Mesenchymal stem cell (in vitro differentiated cells and primary cell): ENCODE measurements around the gene BIRC6.

Source experiments
- DNase-seq: peaks from one replicate; pipeline ENCODE4 v3.0.0-alpha.2; 2013
- H2AFZ ChIP-seq: one replicate; pipeline ENCODE4 v1.6.1; 2013; ENCODE audit warnings: low read depth, mild to moderate bottlenecking, control low read depth, inconsistent platforms, low read length, moderate library complexity
- H2AK5ac ChIP-seq: 2 replicates; pipeline ENCODE4 v1.6.1; 2013; ENCODE audit warnings: low read length, moderate library complexity, mild to moderate bottlenecking, inconsistent platforms; ENCODE audit not compliant: severe bottlenecking
- H2BK120ac ChIP-seq: one replicate; pipeline ENCODE4 v1.6.1; 2013; ENCODE audit warnings: low read depth, mild to moderate bottlenecking, inconsistent platforms, low read length, moderate library complexity
- H2BK12ac ChIP-seq, 2 experiments: one replicate each; pipeline ENCODE4 v1.6.1; 2013; ENCODE audit warnings: inconsistent platforms in 2 of 2, low read length in 2 of 2, mild to moderate bottlenecking in 2 of 2, moderate library complexity in 2 of 2, control low read depth in 1 of 2
- H2BK15ac ChIP-seq: one replicate; pipeline ENCODE4 v1.6.1; 2013; ENCODE audit warnings: mild to moderate bottlenecking, low read depth, inconsistent platforms; ENCODE audit not compliant: poor library complexity, severe bottlenecking
- H2BK5ac ChIP-seq: 2 replicates; pipeline ENCODE4 v1.6.1; 2013; ENCODE audit warnings: low read depth, mild to moderate bottlenecking, low read length, control low read depth, inconsistent platforms; ENCODE audit not compliant: poor library complexity, severe bottlenecking
- H3K14ac ChIP-seq, 2 experiments: one replicate each; pipeline ENCODE4 v1.6.1; 2013; ENCODE audit warnings: inconsistent platforms in 2 of 2, low read length in 2 of 2, control low read depth in 1 of 2, mild to moderate bottlenecking in 1 of 2, moderate library complexity in 1 of 2
- H3K18ac ChIP-seq, 2 experiments: one replicate each; pipeline ENCODE4 v1.6.1; 2013; ENCODE audit warnings: inconsistent platforms in 2 of 2, low read length in 2 of 2, control low read depth in 1 of 2, low read depth in 1 of 2, mild to moderate bottlenecking in 1 of 2
- H3K23ac ChIP-seq, 2 experiments: one replicate each; pipeline ENCODE4 v1.6.1; 2013; ENCODE audit warnings: inconsistent platforms in 2 of 2, low read length in 2 of 2, mild to moderate bottlenecking in 2 of 2, moderate library complexity in 2 of 2, control low read depth in 1 of 2
- H3K27ac ChIP-seq: 2 replicates; pipeline ENCODE4 v1.5.1; 2013; ENCODE audit warnings: mild to moderate bottlenecking, moderate library complexity, low read length, control low read depth, inconsistent platforms; ENCODE audit not compliant: poor library complexity, severe bottlenecking
- H3K27me3 ChIP-seq, 2 experiments: 2 replicates each; pipeline versions ENCODE4 v1.6.1 to v1.7.0; 2013; ENCODE audit warnings: low read length in 2 of 2, mild to moderate bottlenecking in 2 of 2, moderate library complexity in 2 of 2, control low read depth in 1 of 2, inconsistent platforms in 1 of 2; ENCODE audit not compliant: control insufficient read depth in 1 of 2, insufficient read depth in 1 of 2
- H3K36me3 ChIP-seq, 2 experiments: 2 replicates each; pipeline versions ENCODE4 v1.6.1 to v1.7.0; 2013; ENCODE audit warnings: low read length in 2 of 2, control low read depth in 1 of 2, inconsistent platforms in 1 of 2, low read depth in 1 of 2, mild to moderate bottlenecking in 1 of 2; ENCODE audit not compliant: insufficient read depth in 2 of 2, control insufficient read depth in 1 of 2
- H3K4ac ChIP-seq, 2 experiments: one replicate each; pipeline ENCODE4 v1.6.1; 2013; ENCODE audit warnings: inconsistent platforms in 2 of 2, low read length in 2 of 2, mild to moderate bottlenecking in 2 of 2, moderate library complexity in 2 of 2, control low read depth in 1 of 2, low read depth in 1 of 2
- H3K4me1 ChIP-seq: 2 replicates; pipeline ENCODE4 v1.6.1; 2013; ENCODE audit warnings: low read depth, low read length, control low read depth; ENCODE audit not compliant: control insufficient read depth, insufficient read depth
- H3K4me2 ChIP-seq: 2 replicates; pipeline ENCODE4 v1.6.1; 2013; ENCODE audit warnings: low read length, mild to moderate bottlenecking, inconsistent platforms; ENCODE audit not compliant: poor library complexity, severe bottlenecking
- H3K4me3 ChIP-seq, 2 experiments: 2 replicates each; pipeline versions ENCODE4 v1.5.1 to v1.7.0; 2013; ENCODE audit warnings: low read length in 2 of 2, mild to moderate bottlenecking in 2 of 2, control low read depth in 1 of 2, low read depth in 1 of 2; ENCODE audit not compliant: insufficient read depth in 1 of 2
- H3K79me1 ChIP-seq: replicated peaks from 2 replicates; pipeline ENCODE4 v1.6.1; 2013; ENCODE audit warnings: mild to moderate bottlenecking, control low read depth, low read length, inconsistent platforms; ENCODE audit not compliant: poor library complexity, severe bottlenecking
- H3K9ac ChIP-seq: 2 replicates; pipeline ENCODE4 v1.7.0; 2013; ENCODE audit warnings: mild to moderate bottlenecking, low read length, moderate library complexity
- H3K9me3 ChIP-seq: 2 replicates; pipeline ENCODE4 v1.7.0; 2013; ENCODE audit warnings: mild to moderate bottlenecking, low read length; ENCODE audit not compliant: control insufficient read depth
- H4K8ac ChIP-seq: one replicate; pipeline ENCODE4 v1.6.1; 2013; ENCODE audit warnings: inconsistent platforms, mild to moderate bottlenecking, low read length, moderate library complexity
- H4K91ac ChIP-seq: one replicate; pipeline ENCODE4 v1.6.1; 2013; ENCODE audit warnings: mild to moderate bottlenecking, low read length, inconsistent platforms
- WGBS: methylation state at CpG from one replicate; pipeline ENCODE4 v1.1.7; 2013; ENCODE audit warnings: mixed read lengths; 5-methylcytosine and 5-hydroxymethylcytosine counted together

The BIRC6 gene

GRCh38 chr2:32436150-32436549 is 79.3 kb downstream of the BIRC6 start:
- H4K8ac ChIP-seq: no peak overlapping the region
- no peak overlapping the region for H3K4me2 ChIP-seq
- H2AK5ac ChIP-seq: no peak overlapping the region
- H2BK15ac ChIP-seq: no peak overlapping the region
- peak; percentile 65 for DNase-seq
- H2BK120ac ChIP-seq: no peak overlapping the region
- no peak overlapping the region for H3K23ac ChIP-seq
- WGBS: 77% methylated on average over 3 of the region's 6 CpGs
- H2BK12ac ChIP-seq: no peak overlapping the region
- peaks cover 24% of the 10 kb centered on the region for H3K79me1 ChIP-seq
- no peak overlapping the region for H3K18ac ChIP-seq
- no peak overlapping the region for H2AFZ ChIP-seq
- H3K4ac ChIP-seq: no peak overlapping the region
- no peaks in the 10 kb centered on the region for H3K27me3 ChIP-seq
- H3K4me1 ChIP-seq: no peaks in the 10 kb centered on the region
- H3K14ac ChIP-seq: no peak overlapping the region
- H3K4me3 ChIP-seq: no peak overlapping the region
- H3K27ac ChIP-seq: no peak overlapping the region
- no peak overlapping the region for H4K91ac ChIP-seq
- H3K36me3 ChIP-seq: peaks cover 14 to 78% of the 10 kb centered on the region in 2 experiments
- no peak overlapping the region for H3K9ac ChIP-seq
- no peak overlapping the region for H2BK5ac ChIP-seq
- no peaks in the 10 kb centered on the region for H3K9me3 ChIP-seq

GRCh38 chr2:32442020-32442467 is 85.2 kb downstream of the BIRC6 start:
- no peak overlapping the region for H3K4me2 ChIP-seq
- no peak overlapping the region for H3K23ac ChIP-seq
- H3K27me3 ChIP-seq: no peaks in the 10 kb centered on the region
- H2AFZ ChIP-seq: no peak overlapping the region
- H4K91ac ChIP-seq: no peak overlapping the region
- H2BK12ac ChIP-seq: no peak overlapping the region
- H2BK5ac ChIP-seq: no peak overlapping the region
- H3K36me3 ChIP-seq: peaks cover 10 to 89% of the 10 kb centered on the region in 2 experiments
- no peak overlapping the region for H3K14ac ChIP-seq
- H3K27ac ChIP-seq: no peak overlapping the region
- no peaks in the 10 kb centered on the region for H3K4me1 ChIP-seq
- no peak overlapping the region for H4K8ac ChIP-seq
- H2AK5ac ChIP-seq: no peak overlapping the region
- H2BK120ac ChIP-seq: no peak overlapping the region
- no peak overlapping the region for H3K9ac ChIP-seq
- H3K9me3 ChIP-seq: no peaks in the 10 kb centered on the region
- H3K79me1 ChIP-seq: peaks cover 14% of the 10 kb centered on the region
- DNase-seq: no peak
- 97% methylated on average over 7 of the region's 7 CpGs for WGBS
- H3K4me3 ChIP-seq: no peak overlapping the region
- no peak overlapping the region for H3K4ac ChIP-seq
- H3K18ac ChIP-seq: no peak overlapping the region
- no peak overlapping the region for H2BK15ac ChIP-seq

DNA sequence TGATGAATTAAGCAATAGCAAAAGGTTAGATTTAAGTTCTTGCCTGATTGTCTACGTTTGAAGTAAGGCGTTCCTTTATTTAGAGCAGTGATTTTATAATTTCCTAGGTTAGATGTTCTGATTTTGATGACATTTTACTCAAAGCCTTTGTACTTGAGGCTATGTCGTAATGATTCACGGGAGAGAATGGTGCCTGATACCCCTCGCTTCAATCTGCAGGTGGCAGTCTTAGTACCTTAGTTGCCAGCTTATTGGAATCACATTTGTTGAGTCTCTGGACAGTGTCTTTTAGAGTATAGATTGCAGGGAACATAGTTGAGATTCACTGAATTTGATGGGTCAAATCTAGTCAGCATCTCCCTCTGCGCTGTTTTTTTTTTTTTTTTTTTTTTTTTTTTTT is 89.5 kb downstream of the BIRC6 start:
- Histone ChIP-seq H2BK12ac (no peak overlapping the region), H3K27me3 (no peaks in the 10 kb centered on the region), H3K4me2 (no peak overlapping the region), H4K91ac (no peak overlapping the region), H3K79me1 (peaks cover 8% of the 10 kb centered on the region), H3K36me3 (peaks cover 11 to 80% of the 10 kb centered on the region in 2 experiments), H3K4ac (no peak overlapping the region), H2BK5ac (no peak overlapping the region), H3K9ac (no peak overlapping the region), H3K23ac (no peak overlapping the region), H3K4me1 (no peaks in the 10 kb centered on the region), H3K27ac (no peak overlapping the region), H3K18ac (no peak overlapping the region), H3K9me3 (no peaks in the 10 kb centered on the region), H3K14ac (no peak overlapping the region), H3K4me3 (no peak overlapping the region), H2BK120ac (no peak overlapping the region), H2AK5ac (no peak overlapping the region), H4K8ac (no peak overlapping the region), H2BK15ac (no peak overlapping the region), H2AFZ (no peak overlapping the region)
- DNase-seq: no peak
- WGBS: 98% methylated on average over 5 of the region's 6 CpGs

GRCh38 chr2:32450851-32451250 is 94.0 kb downstream of the BIRC6 start:
- Histone ChIP-seq H3K9ac (no peak overlapping the region), H2AK5ac (no peak overlapping the region), H2BK12ac (no peak overlapping the region), H2BK15ac (no peak overlapping the region), H3K4me1 (no peaks in the 10 kb centered on the region), H3K4ac (no peak overlapping the region), H3K4me3 (no peak overlapping the region), H3K18ac (no peak overlapping the region), H2AFZ (no peak overlapping the region), H3K27ac (no peak overlapping the region), H3K9me3 (no peaks in the 10 kb centered on the region), H4K8ac (no peak overlapping the region), H2BK120ac (no peak overlapping the region), H3K4me2 (no peak overlapping the region), H4K91ac (no peak overlapping the region), H3K14ac (no peak overlapping the region), H3K27me3 (no peaks in the 10 kb centered on the region), H3K36me3 (peaks cover 13 to 66% of the 10 kb centered on the region in 2 experiments), H3K79me1 (peaks cover 7% of the 10 kb centered on the region), H3K23ac (no peak overlapping the region), H2BK5ac (no peak overlapping the region)
- no peak for DNase-seq
